Esophagus squamous epithelium (tissue), 5 donors: ENCODE results near the gene KIAA1671. TPM values are rescaled to one million over a fixed set of nuclear protein-coding genes. Genes with fewer than 3 reads are reported as not detected.

Experiments used
- DNase-seq: peaks from one replicate; lab custom pipeline; 2025; lab: John Stamatoyannopoulos, UW
- H3K27ac ChIP-seq, 4 donors: fragments of 200-600 bp; sonication (generic); one replicate each; pipeline ENCODE4 v1.5.1; 2016 to 2019; ENCODE audit warnings: mild to moderate bottlenecking in 1 of 4
- H3K27me3 ChIP-seq, 4 donors: fragments of 200-600 bp; sonication (generic); 1 replicate in 3 of 4; 2 replicates in 1 of 4; pipeline versions ENCODE4 v1.5.1 to v1.6.0; 2017 to 2021; ENCODE audit warnings: antibody characterized with exemption in 1 of 4
- H3K36me3 ChIP-seq, 3 donors: fragments of 200-600 bp; sonication (generic); one replicate each; pipeline ENCODE4 v1.5.1; 2016 to 2019
- H3K4me1 ChIP-seq, 3 donors: fragments of 200-600 bp; sonication (generic); one replicate each; pipeline ENCODE4 v1.5.1; 2017 to 2019
- H3K4me3 ChIP-seq, 4 donors: fragments of 200-600 bp; sonication (generic); 1 replicate in 3 of 4; 2 replicates in 1 of 4; pipeline ENCODE4 v1.5.1; 2016 to 2019; ENCODE audit warnings: mild to moderate bottlenecking in 2 of 4, moderate library complexity in 1 of 4
- H3K9me3 ChIP-seq, 3 donors: fragments of 200-600 bp; sonication (generic); one replicate each; pipeline ENCODE4 v1.5.1; 2016 to 2019
- CTCF ChIP-seq, 6 experiments: fragments of 450-650 bp in 4 of 6; fragments of 200-600 bp in 2 of 6; sonication (generic) in 2 of 6; IDR thresholded peaks; one replicate each; pipeline ENCODE4 v1.5.1; 2016 to 2019; ENCODE audit warnings: antibody characterized with exemption in 6 of 6, mild to moderate bottlenecking in 4 of 6, moderate library complexity in 4 of 6
- POLR2A ChIP-seq, 4 donors: fragments of 450-650 bp; IDR thresholded peaks; one replicate each; pipeline ENCODE4 v1.6.1; 2017; ENCODE audit warnings: antibody characterized with exemption in 4 of 4, mild to moderate bottlenecking in 4 of 4, moderate library complexity in 3 of 4
- WGBS, 2 donors: methylation state at CpG; one replicate each; pipeline ENCODE4 v1.1.5; 2018; 5-methylcytosine and 5-hydroxymethylcytosine counted together
- intact Hi-C: fragments of 100-400 bp; cut with DNase I; formaldehyde crosslinking; loops from one replicate; pipeline ENCODE4 v1.15.0; 2022
- total RNA-seq, 4 donors: library from RNA; depleted of rRNA; stranded (reverse); fragments of >200 nt; gene quantifications; one replicate each; pipeline ENCODE4 v1.1.0, GENCODE V29; 2016
- donor health status: DM: yes; HTN: yes; CAD: no.

Gene KIAA1671
- total RNA-seq, 4 donors from 2014 or later = 43.1 to 73.2 (median 47.5) TPM

- intact Hi-C loops = no loop called here
- H3K4me3 ChIP-seq = no peak overlapping the region
- H3K9me3 ChIP-seq = no peaks in the 10 kb centered on the region
- no peaks in the 10 kb centered on the region for H3K36me3 ChIP-seq
- peak overlapping the region in 3 of 4 donors; percentile 33 to 47 (median 43) for H3K27ac ChIP-seq
- no peaks in the 10 kb centered on the region for H3K27me3 ChIP-seq
- TF ChIP-seq POLR2A (IDR thresholded peaks at IDR 0.05) = no peak
- no peak for TF ChIP-seq CTCF (IDR thresholded peaks at IDR 0.05)
- peaks cover 0 to 16% (median 3%) of the 10 kb centered on the region in 3 donors for H3K4me1 ChIP-seq
- 18 to 33% methylated on average over 1 of the region's 1 CpG for WGBS, 2 donors
- DNase-seq = no peak
These were observed 49.9 kb downstream of the KIAA1671 start for GRCh38 chr22:25002241-25002985.

DNA sequence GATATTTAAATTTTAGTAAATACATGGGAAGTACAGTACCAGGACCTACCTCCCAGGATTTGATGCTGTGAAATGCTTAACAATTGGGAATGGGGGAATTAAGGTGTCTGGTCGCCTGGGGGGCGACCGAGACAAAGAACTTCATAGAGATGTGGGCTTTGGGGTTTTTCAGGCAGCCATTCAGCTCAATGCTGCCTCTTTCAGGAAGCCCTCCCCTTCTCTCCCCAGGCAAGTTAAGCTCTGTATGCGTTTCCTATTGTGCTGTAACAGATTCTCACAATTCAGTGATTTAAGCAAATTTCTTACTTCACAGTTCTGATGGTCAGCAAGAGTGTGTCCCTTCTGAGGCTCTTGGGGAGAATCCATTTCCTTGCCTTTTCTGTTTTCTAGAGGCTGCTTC is 53.8 kb downstream of the KIAA1671 start:
- no peak overlapping the region for H3K27ac ChIP-seq
- peaks cover 0 to 29% (median 3%) of the 10 kb centered on the region in 3 donors for H3K4me1 ChIP-seq
- DNase-seq = no peak
- intact Hi-C loops = no loop called here
- WGBS, 2 donors = 84 to 91% methylated on average over 1 to 4 of the region's 4 CpGs
- no peaks in the 10 kb centered on the region for H3K36me3 ChIP-seq
- TF ChIP-seq POLR2A (IDR thresholded peaks at IDR 0.05) = no peak
- TF ChIP-seq CTCF (IDR thresholded peaks at IDR 0.05) = no peak
- no peak overlapping the region for H3K4me3 ChIP-seq
- H3K27me3 ChIP-seq = no peaks in the 10 kb centered on the region
- H3K9me3 ChIP-seq = no peaks in the 10 kb centered on the region

DNA sequence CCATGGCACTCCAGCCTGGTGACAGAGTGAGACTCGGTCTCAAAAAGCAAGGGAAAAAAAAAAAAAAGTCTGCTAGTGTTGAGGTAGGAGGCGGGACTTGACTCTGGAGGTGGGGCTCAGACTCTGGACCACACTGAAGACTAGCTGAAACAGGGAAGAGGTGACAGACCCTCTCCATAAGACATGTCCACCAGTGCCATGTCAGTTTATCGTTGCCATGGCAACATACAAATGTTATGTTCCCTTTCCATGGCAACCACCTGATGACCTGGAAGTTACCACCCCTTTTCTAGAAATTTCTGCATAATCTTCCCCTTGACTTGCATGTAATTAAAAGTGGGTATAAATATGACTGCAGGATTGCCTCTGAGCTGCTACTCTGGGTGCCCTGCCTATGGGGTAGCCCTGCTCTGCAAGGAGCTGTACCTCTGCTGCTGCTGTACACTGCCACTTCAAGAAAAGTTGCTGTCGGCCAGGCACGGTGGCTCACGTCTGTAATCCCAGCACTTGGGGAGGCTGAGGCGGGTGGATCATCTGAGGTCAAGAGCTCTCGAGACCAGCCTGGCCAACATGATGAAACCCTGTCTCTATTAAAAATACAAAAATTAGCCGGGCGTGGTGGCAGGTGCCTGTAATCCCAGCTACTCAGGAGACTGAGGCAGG is 55.1 kb downstream of the KIAA1671 start:
- TF ChIP-seq CTCF (IDR thresholded peaks at IDR 0.05) = no peak
- no peak for TF ChIP-seq POLR2A (IDR thresholded peaks at IDR 0.05)
- 82 to 88% methylated on average over 3 to 10 of the region's 10 CpGs for WGBS, 2 donors
- H3K9me3 ChIP-seq = no peaks in the 10 kb centered on the region
- no peak overlapping the region for H3K4me3 ChIP-seq
- no peak for DNase-seq
- H3K27me3 ChIP-seq = no peaks in the 10 kb centered on the region
- H3K36me3 ChIP-seq = no peaks in the 10 kb centered on the region
- intact Hi-C loops = no loop called here
- no peak overlapping the region for H3K27ac ChIP-seq
- H3K4me1 ChIP-seq = peaks cover 0 to 22% (median 4%) of the 10 kb centered on the region in 3 donors

DNA sequence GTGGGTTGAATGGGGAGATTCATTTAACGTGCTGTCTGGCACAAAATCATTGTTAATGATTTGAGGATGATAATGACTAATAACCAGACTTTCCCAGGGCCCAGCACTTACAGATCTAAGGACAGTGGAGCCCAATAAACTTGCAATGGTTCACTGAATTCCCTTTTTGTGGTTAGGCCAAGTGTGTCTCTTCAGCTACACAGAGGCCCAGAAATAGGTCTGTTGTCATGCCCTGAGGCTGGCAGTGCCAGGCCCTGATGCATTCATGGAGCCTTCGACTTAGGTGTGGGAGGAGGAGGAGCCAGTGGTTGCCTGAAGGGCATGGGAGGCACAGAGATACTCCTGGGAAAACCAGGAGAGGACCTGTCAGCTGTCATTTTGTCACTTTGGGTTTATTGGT is 56.1 kb downstream of the KIAA1671 start:
- DNase-seq = no peak
- peaks cover 0 to 30% (median 12%) of the 10 kb centered on the region in 3 donors for H3K4me1 ChIP-seq
- H3K4me3 ChIP-seq = no peak overlapping the region
- 6 to 10% methylated on average over 2 of the region's 2 CpGs for WGBS, 2 donors
- intact Hi-C loops = no loop called here
- TF ChIP-seq POLR2A (IDR thresholded peaks at IDR 0.05) = no peak
- no peak for TF ChIP-seq CTCF (IDR thresholded peaks at IDR 0.05)
- H3K9me3 ChIP-seq = no peaks in the 10 kb centered on the region
- no peaks in the 10 kb centered on the region for H3K27me3 ChIP-seq
- H3K36me3 ChIP-seq = no peaks in the 10 kb centered on the region
- H3K27ac ChIP-seq = no peak overlapping the region

GRCh38 chr22:25012741-25013143 is 60.2 kb downstream of the KIAA1671 start:
- 59 to 66% methylated on average over 2 of the region's 2 CpGs for WGBS, 2 donors
- no peak overlapping the region for H3K4me3 ChIP-seq
- H3K27ac ChIP-seq = peak overlapping the region in 1 of 4 donors; percentile 51
- DNase-seq = no peak
- H3K27me3 ChIP-seq = no peaks in the 10 kb centered on the region
- peaks cover 0 to 44% (median 15%) of the 10 kb centered on the region in 3 donors for H3K4me1 ChIP-seq
- TF ChIP-seq CTCF (IDR thresholded peaks at IDR 0.05) (no peak), POLR2A (IDR thresholded peaks at IDR 0.05) (no peak)
- intact Hi-C loops = no loop called here
- H3K36me3 ChIP-seq = peaks cover 0 to 12% (median 0%) of the 10 kb centered on the region in 3 donors
- no peaks in the 10 kb centered on the region for H3K9me3 ChIP-seq
